ENCODE measurements around the gene SCMH1.

DNA sequence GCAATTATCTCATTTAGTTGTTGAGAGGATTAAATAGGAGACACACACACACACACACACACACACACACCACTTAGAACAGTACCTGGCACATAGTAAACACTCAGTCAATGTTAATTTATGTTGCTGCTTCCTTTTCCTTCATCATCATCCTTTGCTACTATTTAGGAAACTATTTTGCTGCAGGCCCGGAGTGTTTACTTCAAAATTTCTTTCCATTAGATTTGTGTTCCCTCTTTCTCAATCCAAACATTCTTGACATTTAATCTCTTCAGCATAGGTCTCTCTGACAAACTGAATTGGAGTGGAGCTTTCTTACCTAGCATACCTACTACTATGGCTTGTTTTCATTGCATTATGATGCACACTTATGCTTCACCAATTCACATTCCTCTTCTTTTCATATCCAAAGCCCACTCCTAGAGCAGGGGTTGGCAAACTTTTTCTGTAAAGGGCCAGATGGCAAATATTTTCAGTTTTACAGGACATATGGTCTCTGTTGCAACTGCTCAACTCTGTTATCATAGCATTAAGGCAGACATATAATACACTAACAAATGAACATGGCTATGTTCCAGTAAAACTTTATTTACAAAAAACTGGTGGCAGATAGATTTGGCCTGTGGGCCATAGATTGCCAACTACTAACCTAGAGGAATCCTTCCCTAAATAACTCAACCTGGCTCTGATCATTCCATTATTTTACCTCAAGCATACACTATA lies 49.5 kb downstream of the SCMH1 start:
- TF ChIP-seq CTCF (IDR thresholded peaks at IDR 0.05 in 8 of 11, conservative IDR thresholded peaks at IDR 0.05 in 3 of 11) (no peak), POLR2AphosphoS5 (IDR thresholded peaks at IDR 0.05) (no peak)

Measured in spleen (tissue), 7 donors.